GM12801 (cell line): Measurements from ENCODE around the gene TNK2.

Experiments used
- CTCF ChIP-seq: IDR thresholded peaks from one replicate; pipeline ENCODE4 v1.5.1; 2011; ENCODE audit warnings: control low read depth; ENCODE audit not compliant: insufficient read length; ENCODE audit errors: extremely low read depth

TNK2 gene

GRCh38 chr3:195879416-195880036 lies 28.8 kb downstream of the TNK2 start:
- TF ChIP-seq CTCF: no peak

- TF ChIP-seq CTCF: no peak
Observed at GRCh38 chr3:195878424-195879274, 29.7 kb downstream of the TNK2 start.

GRCh38 chr3:195877767-195878423 lies 30.5 kb downstream of the TNK2 start:
- TF ChIP-seq CTCF: no peak

- TF ChIP-seq CTCF: no peak
Observed at GRCh38 chr3:195877136-195877715, 31.1 kb downstream of the TNK2 start.

- TF ChIP-seq CTCF: no peak
Observed at GRCh38 chr3:195876297-195877064, 31.9 kb downstream of the TNK2 start.

GRCh38 chr3:195875482-195876236 lies 32.7 kb downstream of the TNK2 start:
- no peak for TF ChIP-seq CTCF
